PFSK-1 (cell line): ENCODE measurements around the gene KRT81.

ENCODE experiments used
- FOXP2 ChIP-seq: optimal IDR thresholded peaks from 2 replicates; pipeline ENCODE3; 2011; ENCODE audit warnings: borderline replicate concordance, control low read depth, inconsistent platforms; ENCODE audit not compliant: insufficient read depth; ENCODE audit errors: extremely low read length, extremely low read depth
- POLR2AphosphoS5 ChIP-seq: IDR thresholded peaks from 2 replicates; pipeline ENCODE4 v1.6.1; 2012; ENCODE audit warnings: low read depth, mild to moderate bottlenecking, control low read depth, low read length, moderate library complexity
- SIN3A ChIP-seq: IDR thresholded peaks from 2 replicates; pipeline ENCODE4 v1.6.1; 2012; ENCODE audit warnings: mild to moderate bottlenecking, low read length, moderate library complexity, borderline replicate concordance; ENCODE audit not compliant: insufficient read depth
- TAF1 ChIP-seq: IDR thresholded peaks from 2 replicates; pipeline ENCODE4 v1.6.1; 2012; ENCODE audit warnings: low read length, control low read depth, borderline replicate concordance; ENCODE audit not compliant: insufficient read depth
- TF ChIP-seq, protein P1 (sequence below), 2 experiments: IDR thresholded peaks; 2 replicates each; pipeline versions ENCODE4 v1.6.1 to v1.8.0; 2011 to 2012; ENCODE audit warnings: low read depth in 2 of 2, low read length in 2 of 2, control low read depth in 1 of 2, inconsistent platforms in 1 of 2, mild to moderate bottlenecking in 1 of 2, moderate library complexity in 1 of 2; ENCODE audit not compliant: insufficient read depth in 1 of 2

KRT81 gene

DNA sequence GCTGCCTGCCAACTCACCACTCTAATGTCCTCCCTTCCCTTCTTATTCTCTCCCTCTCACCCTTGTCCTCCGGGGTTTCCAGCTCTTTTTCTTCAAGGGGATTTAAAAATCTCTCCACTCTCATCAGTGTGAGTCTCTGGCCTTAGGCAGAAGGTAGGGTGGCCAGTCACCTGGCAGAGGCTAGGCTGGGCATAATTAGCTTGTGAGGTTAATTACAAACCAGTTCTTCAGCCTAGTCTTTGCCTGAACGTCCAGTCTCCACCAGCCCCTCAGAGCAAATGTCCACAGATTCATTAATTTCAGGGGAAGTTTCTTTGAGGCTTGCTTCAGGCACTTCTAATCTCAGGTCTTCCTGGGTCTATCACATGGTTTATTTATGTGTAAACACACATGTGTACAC is 51.6 kb downstream of the KRT81 start:
- TF ChIP-seq SIN3A (no peak), FOXP2 (no peak), POLR2AphosphoS5 (no peak)
- TF ChIP-seq, protein P1, sequence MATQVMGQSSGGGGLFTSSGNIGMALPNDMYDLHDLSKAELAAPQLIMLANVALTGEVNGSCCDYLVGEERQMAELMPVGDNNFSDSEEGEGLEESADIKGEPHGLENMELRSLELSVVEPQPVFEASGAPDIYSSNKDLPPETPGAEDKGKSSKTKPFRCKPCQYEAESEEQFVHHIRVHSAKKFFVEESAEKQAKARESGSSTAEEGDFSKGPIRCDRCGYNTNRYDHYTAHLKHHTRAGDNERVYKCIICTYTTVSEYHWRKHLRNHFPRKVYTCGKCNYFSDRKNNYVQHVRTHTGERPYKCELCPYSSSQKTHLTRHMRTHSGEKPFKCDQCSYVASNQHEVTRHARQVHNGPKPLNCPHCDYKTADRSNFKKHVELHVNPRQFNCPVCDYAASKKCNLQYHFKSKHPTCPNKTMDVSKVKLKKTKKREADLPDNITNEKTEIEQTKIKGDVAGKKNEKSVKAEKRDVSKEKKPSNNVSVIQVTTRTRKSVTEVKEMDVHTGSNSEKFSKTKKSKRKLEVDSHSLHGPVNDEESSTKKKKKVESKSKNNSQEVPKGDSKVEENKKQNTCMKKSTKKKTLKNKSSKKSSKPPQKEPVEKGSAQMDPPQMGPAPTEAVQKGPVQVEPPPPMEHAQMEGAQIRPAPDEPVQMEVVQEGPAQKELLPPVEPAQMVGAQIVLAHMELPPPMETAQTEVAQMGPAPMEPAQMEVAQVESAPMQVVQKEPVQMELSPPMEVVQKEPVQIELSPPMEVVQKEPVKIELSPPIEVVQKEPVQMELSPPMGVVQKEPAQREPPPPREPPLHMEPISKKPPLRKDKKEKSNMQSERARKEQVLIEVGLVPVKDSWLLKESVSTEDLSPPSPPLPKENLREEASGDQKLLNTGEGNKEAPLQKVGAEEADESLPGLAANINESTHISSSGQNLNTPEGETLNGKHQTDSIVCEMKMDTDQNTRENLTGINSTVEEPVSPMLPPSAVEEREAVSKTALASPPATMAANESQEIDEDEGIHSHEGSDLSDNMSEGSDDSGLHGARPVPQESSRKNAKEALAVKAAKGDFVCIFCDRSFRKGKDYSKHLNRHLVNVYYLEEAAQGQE (IDR thresholded peaks at IDR 0.05; ENCODE audit: insufficient read depth in 1 of 2, low read depth in 2 of 2, low read length in 2 of 2), result no peak

DNA sequence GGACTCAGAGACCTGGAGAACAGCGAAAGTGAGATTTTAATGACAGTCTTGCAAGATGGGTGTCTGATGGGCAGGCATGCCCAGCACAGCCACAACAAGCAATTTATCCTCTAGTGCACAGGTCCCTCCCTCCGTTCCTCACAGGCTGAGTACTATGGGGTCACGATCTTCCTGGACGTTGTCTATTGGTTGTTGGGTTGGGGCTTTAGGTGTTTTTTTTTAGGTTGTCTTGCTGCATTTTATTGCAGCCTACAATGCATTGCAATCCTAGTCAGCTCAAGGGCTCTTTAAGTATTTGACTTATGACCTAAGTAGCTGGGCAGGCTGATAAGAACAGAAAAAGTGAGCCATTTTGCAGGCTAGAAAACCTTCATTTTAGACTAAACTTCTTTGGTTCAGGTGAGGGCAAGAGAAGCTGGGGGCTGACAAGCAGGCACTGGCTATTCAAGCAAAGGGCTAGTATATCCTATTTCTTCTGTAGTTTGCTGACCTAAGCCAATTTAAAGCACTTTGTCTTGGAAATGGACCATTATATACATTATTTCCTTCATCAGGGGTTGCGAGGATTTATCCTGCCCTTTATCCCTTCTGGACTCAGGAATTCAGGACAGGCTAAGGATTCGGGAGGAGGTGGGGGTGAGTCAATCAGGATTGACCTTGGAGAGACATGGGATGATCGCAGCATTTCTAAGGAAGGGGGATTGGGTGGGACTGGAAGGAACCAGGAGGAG is 52.3 kb downstream of the KRT81 start:
- TF ChIP-seq FOXP2 (no peak), POLR2AphosphoS5 (no peak), SIN3A (no peak), TAF1 (no peak)
- TF ChIP-seq, protein P1 (IDR thresholded peaks at IDR 0.05; ENCODE audit: insufficient read depth in 1 of 2, low read depth in 2 of 2, low read length in 2 of 2), result no peak

DNA sequence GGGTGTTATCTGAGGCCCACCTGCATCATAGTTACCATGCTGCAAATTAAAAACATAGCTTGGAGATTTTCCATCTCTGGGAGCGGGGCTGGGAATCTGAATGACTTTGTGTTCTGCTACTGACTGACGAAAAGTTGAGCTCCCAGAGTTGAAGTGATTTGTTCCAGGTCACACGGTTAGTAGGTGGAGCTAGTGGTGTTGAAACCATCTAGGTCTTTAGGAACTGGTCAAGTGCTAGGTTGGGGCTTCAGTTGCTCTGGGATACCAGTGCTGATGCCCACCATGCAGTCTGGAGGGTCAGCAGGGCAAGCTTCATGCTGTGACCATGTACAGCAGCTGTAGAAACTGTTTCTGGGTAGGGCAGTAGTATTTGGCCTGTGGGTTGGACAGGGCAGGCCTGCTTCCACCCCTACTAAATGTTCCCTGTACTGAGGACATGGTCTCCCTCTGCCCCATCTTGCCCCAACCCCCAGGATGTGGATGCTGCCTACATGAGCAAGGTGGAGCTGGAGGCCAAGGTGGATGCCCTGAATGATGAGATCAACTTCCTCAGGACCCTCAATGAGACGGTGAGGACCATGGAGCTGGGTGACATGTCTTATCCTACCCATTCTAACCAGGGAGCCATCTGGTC is 53.0 kb downstream of the KRT81 start:
- TF ChIP-seq POLR2AphosphoS5 (no peak), SIN3A (no peak), TAF1 (no peak)

DNA sequence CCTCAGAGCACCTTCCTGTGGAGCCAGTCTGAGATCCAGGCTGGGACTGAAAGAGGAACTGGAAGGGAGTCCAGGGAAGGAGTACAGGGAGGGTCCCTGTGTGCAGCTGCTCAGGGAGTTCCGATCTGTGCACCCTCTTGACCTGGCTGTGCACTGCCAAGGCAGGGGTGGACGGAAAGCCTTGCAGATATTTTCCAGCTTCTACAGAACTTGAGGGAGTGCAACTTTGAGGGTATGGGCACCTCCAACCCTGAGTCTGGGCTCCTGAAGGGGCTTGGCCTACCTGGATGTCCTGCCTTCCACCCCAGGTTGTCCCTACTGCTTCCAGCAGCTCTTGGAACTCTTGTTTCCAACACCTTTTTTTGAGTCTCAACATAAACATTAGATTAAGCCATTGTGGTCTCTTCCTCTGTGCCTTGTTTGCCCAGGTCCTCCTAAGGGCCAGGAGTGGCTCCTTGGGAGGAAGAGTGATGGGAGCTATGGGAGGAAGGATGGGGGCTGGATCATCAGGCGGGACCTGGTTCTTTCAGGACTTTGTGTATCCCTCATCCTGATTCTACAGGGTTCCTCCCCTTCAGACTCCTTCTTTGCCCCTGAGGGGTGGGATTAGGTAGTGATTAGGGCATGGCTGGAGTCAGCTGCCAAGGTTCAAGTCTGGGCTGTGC is 54.8 kb downstream of the KRT81 start:
- TF ChIP-seq, protein P1 (IDR thresholded peaks at IDR 0.05; ENCODE audit: insufficient read depth in 1 of 2, low read depth in 2 of 2, low read length in 2 of 2), result no peak
- TF ChIP-seq SIN3A, result no peak
- TF ChIP-seq FOXP2, result no peak
- TF ChIP-seq TAF1, result no peak
- no peak for TF ChIP-seq POLR2AphosphoS5
